HG02943 (cell line): ENCODE results near the gene PSME3IP1.
"Not testable (repeated sequence)": the region's sequence is repeated elsewhere in the genome, so short reads cannot be mapped to it uniquely, and the experiment has no call there.

Source experiments
- ATAC-seq: cut with Tn5 transposase; IDR thresholded peaks from one replicate; pipeline ENCODE4 v1.9.1; 2021; ENCODE audit warnings: mild to moderate bottlenecking, low read depth, moderate library complexity; ENCODE audit not compliant: unreplicated experiment

The PSME3IP1 gene

GRCh38 chr16:57127037-57127763, 58.6 kb downstream of the PSME3IP1 start:
- no peak for ATAC-seq

- ATAC-seq, result no peak
These were observed 59.4 kb downstream of the PSME3IP1 start for GRCh38 chr16:57126411-57126810.

- ATAC-seq, result no peak
These were observed 59.9 kb downstream of the PSME3IP1 start for GRCh38 chr16:57125969-57126368.

GRCh38 chr16:57125376-57125775, 60.5 kb downstream of the PSME3IP1 start:
- ATAC-seq, result no peak

- no peak for ATAC-seq
These were observed 61.7 kb downstream of the PSME3IP1 start for GRCh38 chr16:57123974-57124674.

- no peak for ATAC-seq
These were observed 62.4 kb downstream of the PSME3IP1 start for GRCh38 chr16:57123216-57123973.

- ATAC-seq, result no peak
These were observed 67.3 kb downstream of the PSME3IP1 start for GRCh38 chr16:57118461-57119084.

- ATAC-seq, result no peak
These were observed 70.2 kb downstream of the PSME3IP1 start for GRCh38 chr16:57115514-57116182.

GRCh38 chr16:57115168-57115513, 70.7 kb downstream of the PSME3IP1 start:
- ATAC-seq, result no peak

- ATAC-seq, result no peak
These were observed 72.2 kb downstream of the PSME3IP1 start for GRCh38 chr16:57113664-57114063.

GRCh38 chr16:57113042-57113453, 72.8 kb downstream of the PSME3IP1 start:
- no peak for ATAC-seq

- no peak for ATAC-seq
These were observed 73.3 kb downstream of the PSME3IP1 start for GRCh38 chr16:57112403-57113041.

- ATAC-seq, result no peak
These were observed 74.4 kb downstream of the PSME3IP1 start for GRCh38 chr16:57111420-57111819.

- no peak for ATAC-seq
These were observed 74.9 kb downstream of the PSME3IP1 start for GRCh38 chr16:57110937-57111336.

- ATAC-seq, result not testable (repeated sequence)
These were observed 76.4 kb downstream of the PSME3IP1 start for GRCh38 chr16:57109259-57110105.

GRCh38 chr16:57108432-57108831, 77.4 kb downstream of the PSME3IP1 start:
- ATAC-seq, result no peak

GRCh38 chr16:57107321-57107922, 78.4 kb downstream of the PSME3IP1 start:
- no peak for ATAC-seq

- no peak for ATAC-seq
These were observed 79.1 kb downstream of the PSME3IP1 start for GRCh38 chr16:57106767-57107166.

- no peak for ATAC-seq
These were observed 80.7 kb downstream of the PSME3IP1 start for GRCh38 chr16:57105184-57105583.
